ENCODE measurements around the gene ECE1. TPM values are rescaled to one million over a fixed set of nuclear protein-coding genes. Genes with fewer than 3 reads are reported as not detected.

Gene ECE1
- total and polyA plus RNA-seq, 2 of the 13 experiments (the other 11 are each of a cell fraction or from before 2014, with no cell fraction given), result 13.5 to 21.2 TPM

- TF ChIP-seq ZNF772 (CRISPR knock-in tag; IDR thresholded peaks at IDR 0.05) (no peak), ZNF687 (CRISPR knock-in tag; IDR thresholded peaks at IDR 0.05) (0 out of 2 replicates have a peak, but pooled peaks have one; percentile 17), ATAD3A (CRISPR knock-in tag; IDR thresholded peaks at IDR 0.05) (no peak), ZNF781 (CRISPR knock-in tag; IDR thresholded peaks at IDR 0.05; ENCODE audit: borderline replicate concordance, not compliant biosample characterization) (no peak), ZNF720 (CRISPR knock-in tag; IDR thresholded peaks at IDR 0.05) (no peak), HNF1A (IDR thresholded peaks at IDR 0.05; ENCODE audit: low read depth) (peak; percentile 70), HNF1A (CRISPR knock-in tag; IDR thresholded peaks at IDR 0.05; ENCODE audit: borderline replicate concordance) (peak; percentile 70; the same call in 1 of the 2 replicates), NFE2L2 (IDR thresholded peaks at IDR 0.05; ENCODE audit: low read length) (no peak), ZMYM2 (CRISPR knock-in tag; IDR thresholded peaks at IDR 0.05) (0 out of 2 replicates have a peak, but pooled peaks have one; percentile 26), ZNF704 (CRISPR knock-in tag; IDR thresholded peaks at IDR 0.05; ENCODE audit: borderline replicate concordance) (no peak), MBNL3 (CRISPR knock-in tag; conservative IDR thresholded peaks at IDR 0.05) (no peak), DMAP1 (CRISPR knock-in tag; IDR thresholded peaks at IDR 0.05) (no peak)
- TF ChIP-seq, protein P1, sequence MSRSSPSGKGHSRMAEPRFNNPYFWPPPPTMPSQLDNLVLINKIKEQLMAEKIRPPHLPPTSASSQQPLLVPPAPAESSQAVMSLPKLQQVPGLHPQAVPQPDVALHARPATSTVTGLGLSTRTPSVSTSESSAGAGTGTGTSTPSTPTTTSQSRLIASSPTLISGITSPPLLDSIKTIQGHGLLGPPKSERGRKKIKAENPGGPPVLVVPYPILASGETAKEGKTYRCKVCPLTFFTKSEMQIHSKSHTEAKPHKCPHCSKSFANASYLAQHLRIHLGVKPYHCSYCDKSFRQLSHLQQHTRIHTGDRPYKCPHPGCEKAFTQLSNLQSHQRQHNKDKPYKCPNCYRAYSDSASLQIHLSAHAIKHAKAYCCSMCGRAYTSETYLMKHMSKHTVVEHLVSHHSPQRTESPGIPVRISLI (CRISPR knock-in tag; IDR thresholded peaks at IDR 0.05; ENCODE audit: borderline replicate concordance), result peak; percentile 96
- TF ChIP-seq, protein P2, sequence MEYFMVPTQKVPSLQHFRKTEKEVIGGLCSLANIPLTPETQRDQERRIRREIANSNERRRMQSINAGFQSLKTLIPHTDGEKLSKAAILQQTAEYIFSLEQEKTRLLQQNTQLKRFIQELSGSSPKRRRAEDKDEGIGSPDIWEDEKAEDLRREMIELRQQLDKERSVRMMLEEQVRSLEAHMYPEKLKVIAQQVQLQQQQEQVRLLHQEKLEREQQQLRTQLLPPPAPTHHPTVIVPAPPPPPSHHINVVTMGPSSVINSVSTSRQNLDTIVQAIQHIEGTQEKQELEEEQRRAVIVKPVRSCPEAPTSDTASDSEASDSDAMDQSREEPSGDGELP (IDR thresholded peaks at IDR 0.05; ENCODE audit: borderline replicate concordance, low read depth), result no peak
- TF ChIP-seq, protein P3, sequence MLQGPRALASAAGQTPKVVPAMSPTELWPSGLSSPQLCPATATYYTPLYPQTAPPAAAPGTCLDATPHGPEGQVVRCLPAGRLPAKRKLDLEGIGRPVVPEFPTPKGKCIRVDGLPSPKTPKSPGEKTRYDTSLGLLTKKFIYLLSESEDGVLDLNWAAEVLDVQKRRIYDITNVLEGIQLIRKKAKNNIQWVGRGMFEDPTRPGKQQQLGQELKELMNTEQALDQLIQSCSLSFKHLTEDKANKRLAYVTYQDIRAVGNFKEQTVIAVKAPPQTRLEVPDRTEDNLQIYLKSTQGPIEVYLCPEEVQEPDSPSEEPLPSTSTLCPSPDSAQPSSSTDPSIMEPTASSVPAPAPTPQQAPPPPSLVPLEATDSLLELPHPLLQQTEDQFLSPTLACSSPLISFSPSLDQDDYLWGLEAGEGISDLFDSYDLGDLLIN (CRISPR knock-in tag; IDR thresholded peaks at IDR 0.05; ENCODE audit: borderline replicate concordance), result no peak
Observed at GRCh38 chr1:21247892-21248715, 42.2 kb downstream of the ECE1 start (continued).

Measured in HepG2 (cell line).